GM10266 (cell line): ENCODE results near the gene FAM217A.

ENCODE experiments used
- DNase-seq: peaks from one replicate; pipeline ENCODE4 v3.0.0; 2012; ENCODE audit errors: extremely low spot score
- TF ChIP-seq, protein P1 (sequence below): IDR thresholded peaks from 2 replicates; pipeline ENCODE4 v1.5.1; 2012; ENCODE audit warnings: mild to moderate bottlenecking, low read depth; ENCODE audit not compliant: control insufficient read depth, insufficient read depth; ENCODE audit errors: missing control alignments

The FAM217A gene

DNA sequence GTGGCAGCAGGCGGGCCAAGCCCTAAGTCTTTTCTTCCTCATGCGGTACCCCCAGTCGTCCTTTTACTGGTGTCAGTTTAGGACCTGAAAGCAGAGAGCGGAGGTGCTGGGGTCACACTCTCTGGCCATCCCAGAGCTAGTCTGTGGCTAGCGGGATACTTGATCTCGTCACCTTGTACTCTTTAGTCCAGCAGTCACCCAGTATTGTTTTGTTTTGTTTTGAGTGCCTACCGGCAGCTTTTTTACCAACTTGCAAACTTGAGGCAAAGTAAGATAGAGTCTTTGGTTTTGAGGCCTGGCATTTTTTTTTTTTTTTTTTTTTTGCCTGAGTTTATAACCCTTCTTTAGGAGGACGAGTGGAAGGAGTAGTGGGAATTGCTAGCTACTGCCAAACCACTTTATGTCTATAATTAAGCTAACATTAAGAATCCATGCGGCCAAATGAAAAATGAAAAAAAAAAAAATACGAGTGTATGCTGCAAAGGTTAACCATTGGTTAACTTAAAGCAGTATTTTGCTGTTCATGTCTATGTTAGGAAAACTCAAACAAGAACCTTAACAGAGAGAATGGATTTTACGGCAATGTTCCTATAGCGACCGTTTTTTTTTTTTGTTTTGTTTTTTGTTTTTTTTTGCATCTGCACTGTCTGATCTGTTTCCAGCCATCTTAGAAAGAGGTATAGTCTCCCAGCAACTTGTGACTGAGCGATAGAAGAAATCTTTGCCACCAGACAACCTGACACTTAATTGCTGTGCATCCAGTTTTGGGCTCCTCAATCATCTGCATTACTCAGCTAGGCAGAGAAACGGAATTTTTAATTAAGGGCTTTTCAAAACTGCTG lies 56.9 kb downstream of the FAM217A start:
- DNase-seq: no peak
- TF ChIP-seq, protein P1, sequence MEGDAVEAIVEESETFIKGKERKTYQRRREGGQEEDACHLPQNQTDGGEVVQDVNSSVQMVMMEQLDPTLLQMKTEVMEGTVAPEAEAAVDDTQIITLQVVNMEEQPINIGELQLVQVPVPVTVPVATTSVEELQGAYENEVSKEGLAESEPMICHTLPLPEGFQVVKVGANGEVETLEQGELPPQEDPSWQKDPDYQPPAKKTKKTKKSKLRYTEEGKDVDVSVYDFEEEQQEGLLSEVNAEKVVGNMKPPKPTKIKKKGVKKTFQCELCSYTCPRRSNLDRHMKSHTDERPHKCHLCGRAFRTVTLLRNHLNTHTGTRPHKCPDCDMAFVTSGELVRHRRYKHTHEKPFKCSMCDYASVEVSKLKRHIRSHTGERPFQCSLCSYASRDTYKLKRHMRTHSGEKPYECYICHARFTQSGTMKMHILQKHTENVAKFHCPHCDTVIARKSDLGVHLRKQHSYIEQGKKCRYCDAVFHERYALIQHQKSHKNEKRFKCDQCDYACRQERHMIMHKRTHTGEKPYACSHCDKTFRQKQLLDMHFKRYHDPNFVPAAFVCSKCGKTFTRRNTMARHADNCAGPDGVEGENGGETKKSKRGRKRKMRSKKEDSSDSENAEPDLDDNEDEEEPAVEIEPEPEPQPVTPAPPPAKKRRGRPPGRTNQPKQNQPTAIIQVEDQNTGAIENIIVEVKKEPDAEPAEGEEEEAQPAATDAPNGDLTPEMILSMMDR: no peak

DNA sequence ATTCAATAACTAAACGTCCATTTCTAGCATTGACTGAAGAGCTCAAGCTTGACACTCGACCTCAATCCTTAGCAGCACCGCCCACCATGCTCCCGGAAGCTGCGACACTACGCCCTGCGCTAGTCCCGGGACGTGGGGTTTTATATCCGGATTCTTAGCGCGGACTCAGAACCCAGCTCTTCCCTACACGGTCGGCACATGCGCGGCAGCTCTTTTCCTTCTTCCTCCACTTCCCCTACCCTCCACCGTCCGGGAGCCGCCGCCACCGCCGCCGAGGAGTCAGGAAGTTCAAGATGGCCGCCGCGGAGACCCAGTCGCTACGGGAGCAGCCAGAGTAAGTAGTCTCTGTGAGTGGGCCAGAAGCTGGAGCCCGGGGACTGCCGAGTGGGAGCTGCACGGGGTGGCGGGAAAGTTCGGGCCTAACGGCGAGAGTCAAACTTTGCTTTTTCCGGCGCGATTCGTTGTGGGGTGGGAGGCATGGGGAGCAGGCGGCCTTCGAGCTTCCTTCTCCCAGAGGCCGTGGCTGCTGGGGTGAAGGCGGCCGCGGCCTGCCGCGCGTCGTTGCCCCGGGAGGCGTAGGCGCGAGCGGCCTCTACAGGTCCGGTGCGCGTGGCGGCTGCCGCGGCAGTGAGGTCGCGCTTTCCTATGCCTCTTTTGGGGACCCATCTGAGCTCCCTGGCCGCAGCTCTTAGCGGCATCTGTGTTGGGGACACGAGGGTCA lies 57.6 kb downstream of the FAM217A start:
- DNase-seq: peak; percentile 81
- TF ChIP-seq, protein P1: peak; percentile 65

GRCh38 chr6:4020822-4021132 lies 58.2 kb downstream of the FAM217A start:
- TF ChIP-seq, protein P1: no peak
- no peak for DNase-seq

GRCh38 chr6:4018924-4019236 lies 60.1 kb downstream of the FAM217A start:
- no peak for DNase-seq
- TF ChIP-seq, protein P1: no peak
